HG02870 (cell line): ENCODE results near the gene CPO.

Experiments
- ATAC-seq: cut with Tn5 transposase; IDR thresholded peaks from one replicate; pipeline ENCODE4 v1.9.1; 2021; ENCODE audit warnings: mild to moderate bottlenecking, moderate library complexity; ENCODE audit not compliant: unreplicated experiment

Gene CPO

GRCh38 chr2:206971805-206972204, 32.5 kb downstream of the CPO start:
- ATAC-seq: no peak

GRCh38 chr2:206974551-206974950, 35.2 kb downstream of the CPO start:
- ATAC-seq: no peak

GRCh38 chr2:206978746-206979145, 39.4 kb downstream of the CPO start:
- no peak for ATAC-seq

- ATAC-seq: no peak
Observed at GRCh38 chr2:206979365-206979764, 40.0 kb downstream of the CPO start.

- ATAC-seq: no peak
Observed at GRCh38 chr2:206979922-206980321, 40.6 kb downstream of the CPO start.

- ATAC-seq: no peak
Observed at GRCh38 chr2:206980413-206980812, 41.1 kb downstream of the CPO start.

GRCh38 chr2:206981086-206981674, 41.9 kb downstream of the CPO start:
- no peak for ATAC-seq

GRCh38 chr2:206981739-206982340, 42.5 kb downstream of the CPO start:
- ATAC-seq: no peak

- ATAC-seq: no peak
Observed at GRCh38 chr2:206982360-206982955, 43.1 kb downstream of the CPO start.

GRCh38 chr2:206983161-206983859, 44.0 kb downstream of the CPO start:
- ATAC-seq: no peak

- no peak for ATAC-seq
Observed at GRCh38 chr2:206984206-206984605, 44.9 kb downstream of the CPO start.

GRCh38 chr2:206986943-206987342, 47.6 kb downstream of the CPO start:
- no peak for ATAC-seq

- no peak for ATAC-seq
Observed at GRCh38 chr2:206987810-206988209, 48.5 kb downstream of the CPO start.

GRCh38 chr2:206988884-206989283, 49.6 kb downstream of the CPO start:
- no peak for ATAC-seq

- peak; percentile 80 for ATAC-seq
Observed at GRCh38 chr2:206989311-206989710, 50.0 kb downstream of the CPO start.

GRCh38 chr2:206990360-206990759, 51.0 kb downstream of the CPO start:
- ATAC-seq: no peak

GRCh38 chr2:206991070-206991469, 51.8 kb downstream of the CPO start:
- no peak for ATAC-seq

- ATAC-seq: no peak
Observed at GRCh38 chr2:206993396-206993911, 54.1 kb downstream of the CPO start.

GRCh38 chr2:206993964-206994363, 54.6 kb downstream of the CPO start:
- ATAC-seq: no peak

GRCh38 chr2:206996556-206997065, 57.3 kb downstream of the CPO start:
- no peak for ATAC-seq
